Psoas muscle (tissue), 8 donors: ENCODE results near the gene GGA2. TPM values are rescaled to one million over a fixed set of nuclear protein-coding genes. Genes with fewer than 3 reads are reported as not detected.

Source experiments
- ATAC-seq, 4 donors: fragments of 200-7000 bp; cut with Tn5 transposase; one replicate each; pipeline ENCODE4 v1.9.1; 2020; ENCODE audit warnings: moderate library complexity in 3 of 4, mild to moderate bottlenecking in 2 of 4
- DNase-seq, 2 donors: peaks; one replicate each; pipeline ENCODE4 v3.0.0-alpha.2; 2020
- H3K27ac ChIP-seq: fragments of 200-600 bp; one replicate; pipeline ENCODE4 v1.8.0; 2022
- H3K27me3 ChIP-seq, 3 donors: fragments of 200-600 bp in 1 of 3; one replicate each; pipeline versions ENCODE4 v1.6.1 to v1.8.0; 2013 to 2022; ENCODE audit warnings: low read length in 2 of 3, mild to moderate bottlenecking in 2 of 3, moderate library complexity in 1 of 3; ENCODE audit not compliant: insufficient read depth in 3 of 3
- H3K36me3 ChIP-seq, 2 donors: fragments of 200-600 bp in 1 of 2; one replicate each; pipeline versions ENCODE4 v1.6.1 to v1.8.0; 2013 to 2022; ENCODE audit warnings: low read depth in 1 of 2, mild to moderate bottlenecking in 1 of 2, moderate library complexity in 1 of 2; ENCODE audit not compliant: insufficient read depth in 1 of 2
- H3K4me1 ChIP-seq: fragments of 200-600 bp; one replicate; pipeline ENCODE4 v1.8.0; 2022
- H3K4me3 ChIP-seq: fragments of 200-600 bp; one replicate; pipeline ENCODE4 v1.8.0; 2022; ENCODE audit warnings: mild to moderate bottlenecking
- H3K9me3 ChIP-seq: fragments of 200-600 bp; one replicate; pipeline ENCODE4 v1.8.0; 2022
- CTCF ChIP-seq: fragments of 200-600 bp; IDR thresholded peaks from one replicate; pipeline ENCODE4 v1.8.0; 2022; ENCODE audit warnings: antibody characterized with exemption
- WGBS, 3 donors: extraction: QIAGEN DNeasy Blood & Tissue Kit; methylation state at CpG; one replicate each; pipeline versions ENCODE4 v1.1.6 to v1.1.7; 2013; 5-methylcytosine and 5-hydroxymethylcytosine counted together
- intact Hi-C, 2 donors: fragments of 100-400 bp; cut with DNase I; formaldehyde crosslinking; loops; one replicate each; pipeline versions ENCODE4 v1.11.0 to v1.14.2; 2022
- polyA plus RNA-seq, 3 donors: library from polyadenylated mRNA; stranded (reverse); fragments of 200-250 nt; gene quantifications; one replicate each; pipeline ENCODE4 v1.2.3, GENCODE V29; 2013
- total RNA-seq, 4 donors: library from RNA; stranded (reverse); fragmentation: NEBNext Ultra II Directional in 2 of 4; extraction: Animal tissue kit (Norgen Biotek cat#: 25700) in 2 of 4; gene quantifications; one replicate each; pipeline versions ENCODE4 v1.2.1 to v1.2.4, GENCODE V29; 2021 to 2023
- donor health status: healthy with polysubstance abuse.
- donor health status: DM: no; HTN: no; CAD: no; lungs with moderate emphysema.
- donor health status: Bipolar disorder and iron deficiency.
- donor health status: healthy.
- donor health status: DM: yes; HTN: yes; CAD: no.
- donor health status: DM: no; HTN: no; CAD: no.
- donor health status: DM: no; HTN: no; CAD: no.
- donor health status: DM: yes; HTN: yes; CAD: no.

The GGA2 gene
- total and polyA plus RNA-seq, 7 donors: 18.9 to 62.9 (median 49.3) TPM

- H3K27ac ChIP-seq: peak overlapping the region; percentile 95
- H3K4me3 ChIP-seq: peak overlapping the region; percentile 94
- H3K36me3 ChIP-seq: peaks cover 0 to under 1% of the 10 kb centered on the region in 2 donors
- intact Hi-C loops: no loop called here
- no peaks in the 10 kb centered on the region for H3K9me3 ChIP-seq
- ATAC-seq (no peak), DNase-seq (no peak)
- H3K27me3 ChIP-seq: no peaks in the 10 kb centered on the region
- peaks cover 24% of the 10 kb centered on the region for H3K4me1 ChIP-seq
- TF ChIP-seq CTCF: no peak
- WGBS, 3 donors: 24 to 36% (median 25%) methylated on average over 28 of the region's 28 CpGs
These were observed 1.5 kb downstream of the GGA2 start for GRCh38 chr16:23508589-23509440.

- peaks cover 0 to 4% of the 10 kb centered on the region in 2 donors for H3K36me3 ChIP-seq
- H3K27me3 ChIP-seq: no peaks in the 10 kb centered on the region
- DNase-seq: no peak
- H3K9me3 ChIP-seq: no peaks in the 10 kb centered on the region
- intact Hi-C loops: no loop called here
- H3K4me1 ChIP-seq: peaks cover 32% of the 10 kb centered on the region
- ATAC-seq: no peak
- no peak for TF ChIP-seq CTCF
- 93 to 95% (median 95%) methylated on average over 8 of the region's 8 CpGs for WGBS, 3 donors
- H3K27ac ChIP-seq: peak overlapping the region; percentile 86
- H3K4me3 ChIP-seq: no peak overlapping the region
These were observed 3.7 kb downstream of the GGA2 start for GRCh38 chr16:23506606-23506994.

- no peak for DNase-seq
- Histone ChIP-seq H3K36me3 (peaks cover 0 to 8% of the 10 kb centered on the region in 2 donors), H3K4me1 (peaks cover 37% of the 10 kb centered on the region), H3K27me3 (no peaks in the 10 kb centered on the region), H3K4me3 (peak overlapping the region; percentile 9), H3K9me3 (no peaks in the 10 kb centered on the region), H3K27ac (peak overlapping the region; percentile 86)
- no peak for ATAC-seq
- WGBS, 3 donors: 70 to 82% (median 74%) methylated on average over 7 of the region's 7 CpGs
- intact Hi-C loops: no loop called here
- no peak for TF ChIP-seq CTCF
These were observed 4.4 kb downstream of the GGA2 start for GRCh38 chr16:23505671-23506605.

GRCh38 chr16:23505180-23505665, 5.1 kb downstream of the GGA2 start:
- intact Hi-C loops: no loop called here
- DNase-seq (no peak), ATAC-seq (peak in 3 of 4 donors; percentile 8 to 41 (median 20))
- Histone ChIP-seq H3K36me3 (peaks cover 0 to 8% of the 10 kb centered on the region in 2 donors), H3K9me3 (no peaks in the 10 kb centered on the region), H3K27me3 (no peaks in the 10 kb centered on the region), H3K4me3 (no peak overlapping the region), H3K4me1 (peaks cover 42% of the 10 kb centered on the region), H3K27ac (peak overlapping the region; percentile 86)
- TF ChIP-seq CTCF: no peak
- 72 to 83% (median 75%) methylated on average over 9 of the region's 9 CpGs for WGBS, 3 donors
